IPS-20b (cell line): Measurements from ENCODE around the gene BOLA1.
A peak's percentile ranks its signal among the peaks of the same experiment; 100 is the strongest.
"Not testable (repeated sequence)": the region's sequence is repeated elsewhere in the genome, so short reads cannot be mapped to it uniquely, and the experiment has no call there.

Experiments
- H3K27ac ChIP-seq: one replicate; pipeline ENCODE4 v1.5.1; 2013; ENCODE audit warnings: low read length
- H3K27me3 ChIP-seq: 2 replicates; pipeline ENCODE4 v1.6.1; 2013; ENCODE audit warnings: mild to moderate bottlenecking, low read length, inconsistent platforms; ENCODE audit not compliant: insufficient read depth
- H3K36me3 ChIP-seq: 2 replicates; pipeline ENCODE4 v1.6.1; 2013; ENCODE audit warnings: low read depth, mild to moderate bottlenecking, inconsistent platforms, low read length, moderate library complexity; ENCODE audit not compliant: insufficient read depth
- H3K4me1 ChIP-seq: 2 replicates; pipeline ENCODE4 v1.6.1; 2013; ENCODE audit warnings: mild to moderate bottlenecking, control low read depth, inconsistent platforms, low read length, moderate library complexity; ENCODE audit not compliant: insufficient read depth
- H3K4me3 ChIP-seq: 2 replicates; pipeline ENCODE4 v1.5.1; 2013; ENCODE audit warnings: mild to moderate bottlenecking, low read length, inconsistent platforms
- H3K9ac ChIP-seq: 2 replicates; pipeline ENCODE4 v1.6.1; 2013; ENCODE audit warnings: low read depth, mild to moderate bottlenecking, inconsistent platforms, low read length, moderate library complexity
- H3K9me3 ChIP-seq: 2 replicates; pipeline ENCODE4 v1.6.1; 2013; ENCODE audit warnings: mild to moderate bottlenecking, low read depth, low read length, inconsistent platforms; ENCODE audit not compliant: insufficient read depth

BOLA1 gene

GRCh38 chr1:149879556-149879955, 19.8 kb upstream of the BOLA1 start:
- H3K9me3 ChIP-seq, result no peaks in the 10 kb centered on the region
- no peaks in the 10 kb centered on the region for H3K36me3 ChIP-seq
- H3K9ac ChIP-seq, result no peak overlapping the region
- no peak overlapping the region for H3K4me3 ChIP-seq
- peaks cover 5% of the 10 kb centered on the region; the same call in 1 of the 2 replicates for H3K4me1 ChIP-seq
- H3K27ac ChIP-seq, result no peak overlapping the region
- H3K27me3 ChIP-seq, result no peaks in the 10 kb centered on the region

GRCh38 chr1:149881876-149882275, 17.5 kb upstream of the BOLA1 start:
- Histone ChIP-seq H3K9ac (no peak overlapping the region), H3K4me3 (no peak overlapping the region), H3K27ac (no peak overlapping the region), H3K9me3 (no peaks in the 10 kb centered on the region), H3K27me3 (no peaks in the 10 kb centered on the region), H3K36me3 (no peaks in the 10 kb centered on the region), H3K4me1 (peaks cover 6% of the 10 kb centered on the region; the same call in 1 of the 2 replicates)

- Histone ChIP-seq H3K4me1 (peaks cover 8% of the 10 kb centered on the region; the same call in 1 of the 2 replicates), H3K27me3 (no peaks in the 10 kb centered on the region), H3K9ac (peak overlapping the region; percentile 92; the same call in 1 of the 2 replicates), H3K36me3 (no peaks in the 10 kb centered on the region), H3K27ac (no peak overlapping the region), H3K4me3 (no peak overlapping the region; the same call in 1 of the 2 replicates), H3K9me3 (no peaks in the 10 kb centered on the region)
These were observed 15.6 kb upstream of the BOLA1 start for GRCh38 chr1:149883598-149884247.

GRCh38 chr1:149884433-149885338, 14.7 kb upstream of the BOLA1 start:
- H3K4me1 ChIP-seq, result peaks cover 12% of the 10 kb centered on the region; the same call in 1 of the 2 replicates
- H3K27ac ChIP-seq, result peak overlapping the region; percentile 30
- H3K9me3 ChIP-seq, result no peaks in the 10 kb centered on the region
- no peaks in the 10 kb centered on the region for H3K27me3 ChIP-seq
- H3K9ac ChIP-seq, result peak overlapping the region; percentile 92
- no peaks in the 10 kb centered on the region for H3K36me3 ChIP-seq
- peak overlapping the region; percentile 76 for H3K4me3 ChIP-seq

- Histone ChIP-seq H3K4me1 (peaks cover 12% of the 10 kb centered on the region; the same call in 1 of the 2 replicates), H3K36me3 (no peaks in the 10 kb centered on the region), H3K4me3 (peak overlapping the region; percentile 76), H3K9ac (peak overlapping the region; percentile 92), H3K27ac (peak overlapping the region; percentile 3), H3K9me3 (no peaks in the 10 kb centered on the region), H3K27me3 (no peaks in the 10 kb centered on the region)
These were observed 13.8 kb upstream of the BOLA1 start for GRCh38 chr1:149885339-149886120.

- Histone ChIP-seq H3K27ac (peak overlapping the region; percentile 3), H3K4me3 (peak overlapping the region; percentile 76), H3K4me1 (peaks cover 12% of the 10 kb centered on the region; the same call in 1 of the 2 replicates), H3K9ac (peak overlapping the region; percentile 92)
- not testable (repeated sequence) for H3K9me3 ChIP-seq, H3K36me3 ChIP-seq, H3K27me3 ChIP-seq
These were observed 13.3 kb upstream of the BOLA1 start for GRCh38 chr1:149886121-149886395.

- peak overlapping the region; percentile 96 for H3K27ac ChIP-seq
- H3K9ac ChIP-seq, result peak overlapping the region; percentile 99
- H3K27me3 ChIP-seq, result no peaks in the 10 kb centered on the region
- H3K4me3 ChIP-seq, result peak overlapping the region; percentile 76
- peaks cover 12% of the 10 kb centered on the region; the same call in 1 of the 2 replicates for H3K4me1 ChIP-seq
- H3K36me3 ChIP-seq, result no peaks in the 10 kb centered on the region
- H3K9me3 ChIP-seq, result no peaks in the 10 kb centered on the region
These were observed 12.8 kb upstream of the BOLA1 start for GRCh38 chr1:149886396-149887195.

GRCh38 chr1:149887196-149887455, 12.2 kb upstream of the BOLA1 start:
- Histone ChIP-seq H3K27ac (peak overlapping the region; percentile 96), H3K4me1 (peaks cover 12% of the 10 kb centered on the region; the same call in 1 of the 2 replicates), H3K4me3 (peak overlapping the region; percentile 76), H3K9ac (peak overlapping the region; percentile 99)
- not testable (repeated sequence) for H3K36me3 ChIP-seq, H3K27me3 ChIP-seq, H3K9me3 ChIP-seq

GRCh38 chr1:149887456-149888246, 11.7 kb upstream of the BOLA1 start:
- H3K9ac ChIP-seq, result peak overlapping the region; percentile 99
- no peaks in the 10 kb centered on the region for H3K27me3 ChIP-seq
- H3K4me1 ChIP-seq, result peaks cover 12% of the 10 kb centered on the region; the same call in 1 of the 2 replicates
- no peaks in the 10 kb centered on the region for H3K36me3 ChIP-seq
- H3K9me3 ChIP-seq, result no peaks in the 10 kb centered on the region
- peak overlapping the region; percentile 96 for H3K27ac ChIP-seq
- peak overlapping the region; percentile 76 for H3K4me3 ChIP-seq

GRCh38 chr1:149888247-149888998, 10.9 kb upstream of the BOLA1 start:
- Histone ChIP-seq H3K36me3 (no peaks in the 10 kb centered on the region), H3K4me1 (peaks cover 12% of the 10 kb centered on the region; the same call in 1 of the 2 replicates), H3K9ac (peak overlapping the region; percentile 99), H3K27me3 (no peaks in the 10 kb centered on the region), H3K9me3 (no peaks in the 10 kb centered on the region), H3K4me3 (peak overlapping the region; percentile 76), H3K27ac (peak overlapping the region; percentile 95)
